BE2C (cell line): ENCODE results near the gene RASAL2.

Experiments used
- DNase-seq: peaks from one replicate; pipeline ENCODE4 v3.0.0-alpha.2; 2020
- H3K27me3 ChIP-seq: fragments of 250-450 bp; sonication (Bioruptor Pico); 2 replicates; pipeline ENCODE4 v1.5.1; 2020; ENCODE audit warnings: mild to moderate bottlenecking
- H3K36me3 ChIP-seq: fragments of 250-450 bp; sonication (Bioruptor Pico); 2 replicates; pipeline ENCODE4 v1.5.1; 2020; ENCODE audit warnings: mild to moderate bottlenecking
- H3K4me1 ChIP-seq: fragments of 250-450 bp; sonication (Bioruptor Pico); 2 replicates; pipeline ENCODE4 v1.5.1; 2020
- H3K4me3 ChIP-seq: 2 replicates; pipeline ENCODE4 v1.5.1; 2011; ENCODE audit warnings: low read depth, low read length
- H3K9me3 ChIP-seq: fragments of 250-450 bp; sonication (Bioruptor Pico); 2 replicates; pipeline ENCODE4 v1.5.1; 2020
- CTCF ChIP-seq: IDR thresholded peaks from 2 replicates; pipeline ENCODE4 v1.5.1; 2012; ENCODE audit warnings: mild to moderate bottlenecking, low read depth, low read length

Gene RASAL2

GRCh38 chr1:178209935-178210334 is 116.0 kb downstream of the RASAL2 start:
- H3K9me3 ChIP-seq: no peaks in the 10 kb centered on the region
- TF ChIP-seq CTCF: no peak
- no peaks in the 10 kb centered on the region for H3K4me1 ChIP-seq
- H3K27me3 ChIP-seq: no peaks in the 10 kb centered on the region
- H3K4me3 ChIP-seq: no peak overlapping the region
- DNase-seq: no peak
- H3K36me3 ChIP-seq: no peaks in the 10 kb centered on the region

- H3K4me3 ChIP-seq: no peak overlapping the region
- no peak for TF ChIP-seq CTCF
- H3K9me3 ChIP-seq: no peaks in the 10 kb centered on the region
- no peaks in the 10 kb centered on the region for H3K36me3 ChIP-seq
- H3K4me1 ChIP-seq: no peaks in the 10 kb centered on the region
- no peaks in the 10 kb centered on the region for H3K27me3 ChIP-seq
- no peak for DNase-seq
Measured at GRCh38 chr1:178218550-178218949, 124.6 kb downstream of the RASAL2 start.

GRCh38 chr1:178220094-178220493 is 126.2 kb downstream of the RASAL2 start:
- Histone ChIP-seq H3K36me3 (no peaks in the 10 kb centered on the region), H3K27me3 (no peaks in the 10 kb centered on the region), H3K4me1 (no peaks in the 10 kb centered on the region), H3K9me3 (no peaks in the 10 kb centered on the region), H3K4me3 (no peak overlapping the region)
- TF ChIP-seq CTCF: no peak
- no peak for DNase-seq

DNA sequence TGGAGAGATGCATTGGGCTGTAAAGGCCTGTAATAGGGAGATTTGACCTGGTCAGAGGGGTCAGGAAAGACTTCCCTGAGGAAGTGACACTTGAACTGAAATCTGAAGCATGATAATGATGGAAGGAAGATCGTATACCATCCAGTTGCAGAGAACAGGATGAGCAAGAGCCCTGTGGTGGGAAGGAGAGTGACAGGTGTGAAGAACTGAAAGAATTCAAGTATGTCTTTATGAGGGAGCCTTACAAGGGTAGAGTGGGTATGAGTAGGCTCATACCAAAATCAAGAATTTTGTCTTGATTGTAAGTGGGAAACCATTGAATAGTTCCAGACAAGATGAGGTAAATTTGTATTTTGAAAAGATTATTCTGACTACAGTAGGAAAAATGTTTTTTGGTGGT is 129.4 kb downstream of the RASAL2 start:
- Histone ChIP-seq H3K4me3 (no peak overlapping the region), H3K36me3 (no peaks in the 10 kb centered on the region), H3K9me3 (no peaks in the 10 kb centered on the region), H3K4me1 (no peaks in the 10 kb centered on the region), H3K27me3 (no peaks in the 10 kb centered on the region)
- TF ChIP-seq CTCF: no peak
- no peak for DNase-seq

DNA sequence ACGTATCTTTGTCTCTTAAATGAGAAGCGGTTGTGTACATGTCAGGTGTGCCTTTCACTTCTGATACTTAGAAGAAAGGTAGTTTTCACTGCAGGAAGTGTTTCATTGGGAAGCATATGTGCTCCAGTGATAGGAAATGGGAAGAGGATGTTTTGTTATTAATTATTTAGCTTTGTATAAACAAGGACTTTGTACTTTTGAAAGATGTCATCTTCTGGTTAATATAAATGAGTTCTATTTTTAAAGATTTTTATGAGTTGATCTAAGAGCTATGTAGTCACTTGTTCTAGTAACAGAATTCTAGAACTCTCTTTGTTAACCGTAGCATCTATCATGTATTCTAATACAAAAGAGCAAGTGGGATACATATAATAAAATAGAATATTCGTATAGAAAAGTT is 130.5 kb downstream of the RASAL2 start:
- no peak for DNase-seq
- no peaks in the 10 kb centered on the region for H3K9me3 ChIP-seq
- no peak overlapping the region for H3K4me3 ChIP-seq
- no peaks in the 10 kb centered on the region for H3K27me3 ChIP-seq
- no peaks in the 10 kb centered on the region for H3K4me1 ChIP-seq
- H3K36me3 ChIP-seq: no peaks in the 10 kb centered on the region
- no peak for TF ChIP-seq CTCF

DNA sequence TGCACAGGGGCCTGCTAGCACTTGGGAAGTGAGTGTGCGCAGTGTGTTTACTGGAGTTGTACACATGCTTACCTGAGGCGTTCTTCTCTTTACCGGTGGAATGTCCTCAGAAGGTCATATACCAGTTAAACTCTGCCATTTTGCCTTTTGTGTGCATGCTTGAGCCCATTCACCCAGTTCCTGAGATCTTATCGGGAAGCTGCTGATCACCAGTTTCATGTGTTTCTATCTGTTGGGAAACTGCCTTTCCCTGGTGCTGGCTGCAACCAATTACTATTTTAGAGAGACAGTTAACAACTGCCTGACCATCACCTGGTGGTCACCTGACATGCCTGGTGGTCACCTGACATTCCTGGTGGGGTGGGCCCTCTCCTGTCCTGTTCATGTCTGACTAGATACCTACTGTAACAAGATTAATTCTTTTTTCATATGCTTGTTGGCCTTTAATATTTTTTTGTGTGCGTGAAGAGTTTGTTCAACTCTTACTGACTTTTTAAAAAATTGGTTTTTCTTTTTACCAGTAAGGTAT is 137.0 kb downstream of the RASAL2 start:
- H3K27me3 ChIP-seq: no peaks in the 10 kb centered on the region
- DNase-seq: no peak
- H3K4me3 ChIP-seq: no peak overlapping the region
- no peaks in the 10 kb centered on the region for H3K4me1 ChIP-seq
- H3K9me3 ChIP-seq: no peaks in the 10 kb centered on the region
- TF ChIP-seq CTCF: no peak
- no peaks in the 10 kb centered on the region for H3K36me3 ChIP-seq
